Fibroblast of skin of abdomen (primary cell): ENCODE data around the gene SIRT7.
A peak's percentile ranks its signal among the peaks of the same experiment; 100 is the strongest.

Experiments
- DNase-seq: peaks from one replicate; pipeline ENCODE4 v3.0.0-alpha.2; 2013

SIRT7 gene

DNA sequence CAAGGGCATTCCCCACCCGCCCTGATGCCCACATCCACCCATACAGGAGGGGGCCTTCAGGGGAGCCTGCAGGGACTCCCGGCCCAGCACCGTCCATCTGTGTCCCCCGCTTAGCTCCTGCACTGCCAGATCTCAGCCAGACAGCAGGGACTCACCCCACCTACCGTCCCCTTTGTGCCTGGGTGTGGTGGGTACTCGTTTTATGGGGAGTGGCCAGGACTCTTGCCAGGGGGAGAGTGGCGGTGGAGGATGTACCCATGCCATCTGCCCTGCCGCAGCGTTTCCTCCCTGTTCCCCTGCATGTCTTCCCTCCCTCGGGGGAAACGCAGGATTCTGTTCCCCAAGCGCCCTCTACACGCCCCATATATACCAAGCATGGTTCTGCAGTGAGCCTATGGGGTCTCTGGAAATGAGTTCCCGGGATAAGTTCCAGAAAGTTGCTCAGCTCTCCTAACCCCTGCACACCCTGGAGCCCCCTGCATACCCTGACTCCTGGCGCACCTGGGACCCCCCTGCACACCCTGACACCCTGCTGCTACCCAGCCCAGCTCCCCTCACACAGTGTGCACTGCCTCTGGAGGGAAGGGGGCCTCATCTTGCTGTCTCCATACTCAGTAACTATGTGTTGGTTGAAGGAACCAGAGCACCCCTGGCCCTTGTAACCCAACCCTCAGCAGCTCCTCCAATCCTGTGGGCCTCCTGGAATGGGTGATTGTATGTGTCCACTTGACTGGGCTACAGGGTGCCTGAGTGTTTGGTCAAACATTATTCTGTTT lies 13.8 kb upstream of the SIRT7 start:
- DNase-seq = no peak

DNA sequence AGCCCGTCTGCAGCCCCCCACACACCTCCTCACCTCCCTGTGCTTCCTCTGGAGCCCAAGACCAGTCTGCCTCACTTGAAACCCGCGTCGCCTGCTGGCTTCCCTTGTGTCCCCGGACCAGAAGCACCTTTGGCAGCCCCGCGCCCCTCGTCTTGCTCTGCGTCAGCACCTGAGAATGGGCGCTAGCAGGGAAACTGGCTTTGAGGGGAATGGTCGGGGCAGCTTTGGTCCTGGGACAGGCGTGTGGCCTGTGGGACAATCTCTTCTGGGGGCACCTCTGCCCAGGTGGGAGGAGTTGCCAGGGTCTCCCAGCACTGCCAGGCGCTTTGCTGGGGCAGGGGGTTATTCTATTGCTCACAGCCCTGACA lies 13.2 kb upstream of the SIRT7 start:
- DNase-seq = no peak

DNA sequence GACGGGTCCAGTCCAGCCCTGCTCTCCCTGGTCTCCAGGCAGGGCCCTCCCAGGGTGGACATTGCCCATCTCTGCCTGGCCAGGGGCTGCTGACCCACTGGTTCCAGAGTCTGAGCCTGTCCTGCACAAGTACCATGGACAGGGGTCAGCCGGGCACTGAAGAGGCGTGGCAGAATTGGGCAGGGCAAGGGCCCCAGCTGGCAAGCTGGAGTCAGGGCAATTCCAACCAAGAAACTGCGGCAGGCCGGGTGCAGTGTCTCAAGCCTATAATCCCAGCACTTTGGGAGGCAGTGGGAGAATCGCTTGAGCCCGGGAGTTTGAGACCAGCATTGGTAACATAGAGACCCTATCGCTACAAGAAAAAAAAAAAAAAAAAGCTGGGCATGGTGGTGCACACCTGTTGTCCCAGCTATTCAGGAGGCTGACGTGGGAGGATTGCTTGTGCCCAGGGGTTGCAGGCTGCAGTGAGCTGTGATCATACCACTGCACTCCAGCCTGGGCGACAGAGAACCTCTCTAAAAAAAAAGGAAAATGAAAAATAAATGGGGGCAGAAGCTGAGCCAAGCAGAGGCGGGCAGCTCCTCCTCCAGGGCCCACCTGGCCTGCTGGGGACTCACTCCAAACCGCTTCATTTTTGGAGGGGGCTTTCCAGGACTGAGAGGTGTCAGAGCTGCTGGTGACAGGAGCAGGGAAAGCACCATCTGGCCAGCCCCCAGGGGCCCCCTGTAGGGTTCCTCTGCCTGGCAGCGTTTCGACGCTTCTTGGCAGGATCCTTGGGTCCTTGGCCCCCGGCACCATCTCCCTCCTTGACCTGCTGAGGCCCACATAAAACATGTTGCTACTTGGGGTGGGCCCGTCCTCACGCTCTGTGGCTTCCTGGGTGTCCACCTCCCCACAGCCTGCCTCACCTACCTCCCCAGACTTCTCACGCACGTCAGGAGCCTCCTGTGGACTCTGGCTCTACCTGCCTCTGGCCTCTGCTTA lies 12.5 kb upstream of the SIRT7 start:
- no peak for DNase-seq

DNA sequence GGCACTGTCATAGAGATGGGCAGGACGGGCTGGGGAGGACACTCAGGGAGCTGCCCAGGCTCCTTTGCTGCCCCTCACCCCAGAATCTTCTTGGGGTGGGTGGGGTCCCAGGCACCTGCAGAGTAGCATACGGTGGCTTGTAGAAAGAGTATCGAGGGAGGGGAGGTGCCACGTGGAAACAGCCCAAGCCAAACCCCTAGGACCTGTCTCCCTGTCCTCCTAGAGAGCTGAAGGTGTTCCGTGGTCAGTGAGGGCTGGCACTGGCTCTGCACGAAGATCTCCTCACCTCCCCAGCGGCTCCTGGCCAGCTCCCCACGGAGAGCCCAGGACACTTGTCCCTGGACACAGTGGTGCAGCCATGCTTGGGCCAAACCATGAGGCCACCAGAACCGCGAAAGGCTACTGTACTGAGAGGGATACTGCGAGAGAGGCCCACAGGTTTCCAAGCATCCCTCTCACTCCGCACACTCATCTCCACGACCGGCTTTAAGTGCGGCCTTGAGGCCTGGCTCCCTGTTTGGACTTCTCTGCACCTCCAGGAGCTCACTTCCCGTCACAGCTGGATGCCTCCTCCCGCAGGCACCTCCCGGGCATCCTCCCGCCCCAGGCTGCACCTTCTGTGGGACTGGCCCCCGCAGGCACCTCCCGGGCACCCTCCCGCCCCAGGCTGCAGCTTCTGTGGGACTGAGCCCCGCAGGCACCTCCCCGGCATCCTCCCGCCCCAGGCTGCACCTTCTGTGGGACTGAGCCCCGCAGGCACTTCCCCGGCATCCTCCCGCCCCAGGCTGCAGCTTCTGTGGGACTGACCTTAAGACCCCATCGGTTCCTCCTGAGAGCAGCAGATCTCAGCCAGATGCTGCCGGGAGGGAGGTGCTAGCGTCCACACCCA lies 11.5 kb upstream of the SIRT7 start:
- DNase-seq = no peak

- no peak for DNase-seq
Measured at GRCh38 chr17:81928544-81929252, 10.7 kb upstream of the SIRT7 start.

DNA sequence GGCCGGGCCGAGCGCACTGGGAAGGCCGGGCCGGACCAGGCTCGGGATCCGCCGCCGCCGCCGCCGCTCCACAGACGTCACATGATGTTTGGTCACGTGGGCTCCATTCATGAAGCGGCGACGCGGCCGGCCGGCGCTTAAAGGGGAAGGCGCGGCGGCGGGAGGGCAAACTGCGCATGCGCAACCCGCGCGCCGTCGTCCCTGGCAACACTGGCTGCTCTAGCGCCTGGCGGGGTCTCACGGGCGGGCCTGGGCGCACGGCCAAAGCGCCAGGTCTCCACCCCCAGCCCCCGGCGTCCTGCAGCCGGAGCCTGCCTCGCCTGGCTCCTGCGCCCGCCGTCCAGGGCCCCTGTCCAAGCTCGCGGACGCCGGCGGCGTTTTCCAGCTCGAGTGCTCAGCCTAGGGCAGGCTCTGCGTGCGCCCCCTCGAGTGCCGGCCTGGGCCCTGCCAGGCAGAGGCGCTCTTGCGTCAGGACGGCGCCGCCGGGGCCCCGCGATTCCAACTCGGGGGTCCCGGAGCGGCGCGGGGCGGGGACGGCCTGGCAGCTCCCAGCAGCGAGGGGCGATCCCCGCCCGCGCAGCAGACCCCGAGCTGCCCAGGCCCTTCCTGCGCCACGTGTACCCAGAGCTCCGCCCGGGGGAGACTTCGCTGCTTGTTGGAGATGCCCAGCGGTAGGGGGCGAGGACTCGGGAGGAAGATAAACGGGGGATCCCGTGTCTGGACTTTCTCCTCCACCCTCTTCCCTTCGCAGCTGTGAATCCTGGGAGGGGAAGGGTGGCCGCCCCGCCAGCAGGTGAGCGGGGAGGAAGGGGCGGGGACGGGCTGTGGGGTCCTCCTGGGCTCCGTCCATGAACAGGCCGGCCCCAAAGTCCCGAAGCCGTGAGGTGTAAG lies 9.9 kb upstream of the SIRT7 start, which contains the start of gene MAFG:
Gene MAFG, minus strand, starts transcription at position 83 of the 891 bp plus-strand sequence. CDS start 4,550 bp downstream, outside the sequence.
- DNase-seq = peak; percentile 94

DNA sequence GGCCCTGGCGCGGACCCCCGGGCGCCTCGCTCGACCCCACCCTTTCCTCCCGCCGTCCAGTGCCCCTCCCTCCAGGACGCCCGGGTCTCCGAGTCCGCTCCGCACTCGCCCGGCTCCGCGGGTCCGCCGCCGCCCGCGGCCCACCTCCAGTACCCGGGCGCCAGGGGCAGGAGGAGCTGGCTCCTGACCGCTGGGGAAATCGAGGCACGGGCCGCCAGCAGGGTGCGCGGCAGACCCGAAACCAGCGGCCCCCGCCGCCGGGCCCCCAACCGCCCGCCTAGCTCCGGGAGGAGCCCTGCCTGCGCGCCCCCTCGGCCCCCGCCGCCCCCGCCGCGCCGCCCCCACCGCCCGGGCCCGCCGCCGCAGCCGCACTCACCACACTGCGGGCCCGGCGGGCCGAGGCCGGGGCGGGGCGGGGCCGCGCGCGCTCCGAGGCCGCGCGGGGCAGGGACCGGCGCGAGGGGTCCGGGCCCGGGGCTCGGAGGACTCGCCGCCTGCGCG lies 9.2 kb upstream of the SIRT7 start:
- no peak for DNase-seq

DNA sequence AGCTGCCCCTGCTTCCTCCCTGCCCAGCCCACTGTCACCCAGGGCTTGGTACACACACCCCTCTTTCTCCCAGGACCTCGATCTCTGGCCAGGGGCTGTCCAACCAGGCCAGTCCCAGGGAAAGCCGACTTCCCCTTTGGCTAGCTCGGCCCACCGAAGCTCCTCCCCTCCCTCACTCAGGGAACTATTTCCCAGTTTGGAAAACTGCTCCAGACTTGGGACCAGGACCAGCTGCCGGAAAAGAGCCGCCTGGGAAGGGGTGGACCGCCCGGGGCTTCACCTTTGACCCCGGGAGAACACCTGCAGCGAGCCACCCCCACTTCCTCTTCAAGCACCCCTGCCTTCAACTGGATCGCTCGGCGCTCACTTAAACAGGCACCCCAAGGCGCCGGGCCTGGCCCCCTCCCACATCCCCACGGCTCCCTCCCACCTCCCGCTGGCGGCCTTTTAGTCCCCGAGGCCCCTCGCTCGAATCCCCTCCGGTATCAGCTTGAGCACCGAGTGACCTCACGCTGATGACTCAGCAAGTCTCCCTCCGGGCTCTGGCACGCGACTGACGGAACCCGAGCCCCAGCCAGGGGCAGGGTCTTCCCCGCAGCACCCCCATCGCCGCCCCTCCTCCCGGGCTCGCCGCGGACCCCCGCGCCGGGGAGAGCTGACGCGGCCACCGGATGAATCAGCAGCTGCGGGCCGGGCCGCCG lies 8.6 kb upstream of the SIRT7 start:
- DNase-seq = peak; percentile 69

- no peak for DNase-seq
Measured at GRCh38 chr17:81925860-81926450, 8.0 kb upstream of the SIRT7 start.

- DNase-seq = no peak
Measured at GRCh38 chr17:81924557-81925532, 6.9 kb upstream of the SIRT7 start.

DNA sequence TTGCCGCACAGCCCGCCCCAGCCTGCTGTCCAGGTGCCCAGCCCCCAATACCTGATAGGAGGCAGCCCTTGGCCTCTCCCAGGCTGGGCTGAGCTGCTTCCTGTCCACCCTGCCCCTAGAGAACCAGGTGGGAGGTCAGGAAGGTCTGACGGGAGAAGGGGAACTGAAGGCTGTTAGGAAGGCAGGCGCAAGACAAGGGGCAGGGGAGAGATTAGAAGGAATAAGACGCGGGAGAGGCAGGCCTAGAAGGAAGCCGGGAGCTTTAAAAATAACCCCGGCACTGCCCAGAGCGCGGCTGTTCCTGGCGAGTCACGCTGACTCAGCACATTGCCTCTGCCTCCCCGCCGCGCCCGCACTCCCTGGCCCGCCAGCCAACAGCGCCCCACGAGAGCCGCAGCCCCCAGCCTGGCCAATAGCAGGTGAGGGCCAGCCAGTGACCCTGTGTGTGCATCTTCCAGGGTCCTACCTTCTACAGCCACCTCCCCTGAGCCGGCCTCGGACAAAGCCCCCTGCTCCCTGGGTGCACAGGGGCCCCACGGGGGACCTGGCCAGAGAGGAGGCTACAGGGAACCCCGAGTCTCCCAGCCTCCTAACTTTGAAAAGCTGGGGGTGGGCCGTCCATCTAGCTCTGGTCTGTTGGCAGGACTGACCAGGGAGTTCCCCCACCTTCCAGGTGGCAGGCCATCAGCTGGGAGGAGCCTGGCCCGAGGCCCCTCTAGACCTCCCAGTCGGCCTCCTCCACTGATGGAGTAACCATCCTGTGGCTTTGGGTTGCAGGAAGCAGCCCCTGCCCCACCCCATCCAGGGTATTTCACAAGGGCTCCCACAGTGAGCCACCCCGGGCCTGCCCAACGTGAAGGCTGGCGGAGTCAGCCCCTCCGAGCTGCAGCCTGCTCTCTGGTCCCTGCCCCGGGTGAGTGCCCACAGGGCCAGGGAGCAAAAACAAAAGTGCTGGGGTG lies 5.6 kb upstream of the SIRT7 start:
- peak; percentile 75 for DNase-seq

- no peak for DNase-seq
Measured at GRCh38 chr17:81922566-81923301, 4.8 kb upstream of the SIRT7 start.

GRCh38 chr17:81921996-81922565 lies 4.1 kb upstream of the SIRT7 start:
- DNase-seq = no peak

DNA sequence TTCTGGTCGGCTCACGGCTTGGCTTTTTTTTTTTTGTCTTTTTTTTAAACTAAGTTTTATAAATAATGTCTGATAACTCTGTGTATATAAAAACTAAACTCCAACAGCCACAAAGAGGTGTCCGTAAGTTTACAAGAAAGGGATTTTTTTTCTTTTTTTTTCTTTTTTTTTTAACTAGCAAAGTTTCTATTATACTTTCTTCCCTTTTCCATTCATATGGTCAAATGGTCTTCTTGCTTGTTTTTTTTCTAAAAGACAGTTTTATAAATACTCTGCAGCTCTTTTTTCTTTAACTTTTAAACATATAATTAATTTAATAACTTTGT lies 3.5 kb upstream of the SIRT7 start:
- DNase-seq = no peak

DNA sequence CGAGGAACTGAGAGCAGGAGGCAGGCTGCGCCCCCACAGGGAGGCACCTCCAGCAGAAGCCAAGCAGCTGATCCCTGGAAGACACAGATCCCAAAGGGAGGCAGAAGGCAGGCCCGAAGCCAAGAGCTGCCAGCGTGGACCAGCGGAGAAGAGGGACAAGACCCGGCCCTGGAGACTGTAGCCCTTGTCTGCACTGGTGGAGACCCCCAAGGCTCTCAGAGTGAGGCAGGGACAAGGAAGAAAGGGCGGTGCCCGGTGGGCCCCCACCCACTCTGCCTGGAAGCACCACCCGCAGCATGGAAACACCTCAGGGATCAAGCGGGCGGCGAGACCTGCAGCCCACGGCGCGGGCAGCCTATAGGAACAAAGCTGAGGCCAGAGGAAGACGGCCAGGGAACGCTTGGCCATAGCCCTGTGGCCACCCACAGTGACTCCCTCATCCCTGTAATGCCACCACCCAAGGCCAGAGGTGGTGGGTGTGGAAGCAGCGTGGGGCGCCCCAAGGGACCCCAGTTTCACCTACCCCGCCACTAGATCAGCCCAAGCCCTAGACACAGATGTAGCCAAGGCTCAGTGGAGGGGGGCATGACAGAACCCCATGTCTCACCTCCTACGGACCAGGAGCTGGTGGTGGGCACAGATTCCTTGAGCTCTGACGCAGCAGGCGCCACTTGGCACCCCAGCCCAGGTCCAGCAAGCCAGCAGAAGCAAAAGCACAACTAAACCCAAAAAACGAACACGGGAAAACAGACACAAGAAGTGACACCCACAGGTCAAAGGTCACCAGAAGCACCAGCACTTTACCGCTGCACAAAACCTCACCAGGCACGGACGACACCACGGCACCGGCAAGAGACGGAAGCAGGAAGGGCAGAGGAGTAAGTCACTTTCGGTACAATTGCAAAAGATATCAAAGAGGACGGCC lies 2.9 kb upstream of the SIRT7 start:
- no peak for DNase-seq
